ENCODE data around the gene IGSF21.

The IGSF21 gene

DNA sequence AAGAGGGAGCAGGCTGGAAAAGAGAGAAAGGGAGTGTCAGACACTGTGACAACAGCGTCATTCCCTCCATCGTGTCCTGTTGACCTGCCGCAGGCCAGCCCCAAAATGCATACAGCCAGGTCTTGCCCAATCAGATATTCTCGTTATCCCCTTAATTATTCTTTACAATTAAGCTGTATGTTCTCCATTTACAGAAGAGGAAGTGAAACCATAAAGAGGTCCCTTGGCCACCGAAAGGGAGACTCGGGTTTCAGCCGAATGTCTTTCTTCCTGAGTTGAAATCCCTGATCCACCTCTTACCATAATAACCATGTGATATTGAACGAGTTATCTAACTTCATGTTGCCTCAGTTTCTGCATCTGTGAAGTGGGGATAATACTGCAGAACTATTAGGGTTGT lies 70.5 kb downstream of the IGSF21 start:
- DNase-seq (ENCODE audit: low read depth in 2 of 2): no peak

GRCh38 chr1:18179009-18179408 lies 71.4 kb downstream of the IGSF21 start:
- no peak for DNase-seq (ENCODE audit: low read depth in 2 of 2)

- DNase-seq (ENCODE audit: low read depth in 2 of 2): no peak
These were observed 75.0 kb downstream of the IGSF21 start for GRCh38 chr1:18182398-18183160.

GRCh38 chr1:18183533-18183932 lies 75.9 kb downstream of the IGSF21 start:
- no peak for DNase-seq (ENCODE audit: low read depth in 2 of 2)

DNA sequence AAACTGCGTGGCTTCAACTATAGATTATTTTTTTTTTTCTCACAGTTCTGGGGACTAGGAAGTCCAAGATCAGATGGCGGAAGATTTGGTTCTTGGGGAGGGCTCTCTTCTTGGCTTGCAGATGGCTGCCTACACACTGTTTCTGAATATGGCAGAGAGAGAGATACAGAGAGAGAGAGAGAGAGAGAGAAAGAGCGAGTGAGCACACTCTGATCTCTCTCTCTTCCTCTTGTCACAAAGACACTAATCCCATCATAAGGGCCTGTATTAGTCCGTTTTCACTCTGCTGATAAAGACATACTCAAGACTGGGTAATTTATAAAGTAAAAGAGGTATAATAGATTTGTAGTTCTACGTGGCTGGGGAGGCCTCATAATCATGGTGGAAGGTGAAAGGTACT lies 79.5 kb downstream of the IGSF21 start:
- no peak for DNase-seq (ENCODE audit: low read depth in 2 of 2)

DNA sequence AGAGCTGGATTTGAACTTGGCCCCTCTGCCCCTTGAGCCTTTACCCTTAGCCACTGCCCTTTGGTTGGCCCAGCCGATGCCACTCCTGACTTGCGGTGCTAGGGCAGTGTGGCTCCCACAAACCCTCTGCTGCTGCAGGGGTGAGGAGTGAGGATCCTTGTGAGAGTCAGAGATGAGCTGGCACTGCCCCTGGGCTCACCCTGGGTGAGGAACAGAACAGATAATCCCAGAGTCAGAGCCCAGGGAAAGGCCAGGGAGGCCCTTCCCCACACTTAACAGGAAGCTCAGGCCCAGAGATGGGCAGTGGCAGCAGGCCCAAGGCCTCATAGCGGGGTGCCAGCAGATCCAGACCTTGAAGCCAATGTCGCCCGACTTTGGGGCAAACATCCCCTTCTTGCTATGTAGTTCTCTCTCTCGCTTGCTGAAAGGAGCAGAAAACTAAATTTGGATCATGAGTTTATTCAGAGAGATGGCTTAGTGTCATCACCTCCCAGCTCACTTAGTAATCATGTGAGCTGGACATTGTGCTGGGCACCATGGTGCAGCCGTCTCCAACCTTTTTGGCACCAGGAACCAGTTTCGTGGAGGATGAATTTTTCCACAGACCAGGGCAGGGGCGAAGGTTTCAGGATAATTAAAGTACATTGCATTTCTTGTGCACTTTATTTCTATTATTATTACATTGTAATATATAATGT lies 81.4 kb downstream of the IGSF21 start:
- DNase-seq (ENCODE audit: low read depth in 2 of 2): no peak

- DNase-seq (ENCODE audit: low read depth in 2 of 2): no peak
These were observed 83.0 kb downstream of the IGSF21 start for GRCh38 chr1:18190598-18190997.

GRCh38 chr1:18191037-18191436 lies 83.4 kb downstream of the IGSF21 start:
- DNase-seq (ENCODE audit: low read depth in 2 of 2): no peak

DNA sequence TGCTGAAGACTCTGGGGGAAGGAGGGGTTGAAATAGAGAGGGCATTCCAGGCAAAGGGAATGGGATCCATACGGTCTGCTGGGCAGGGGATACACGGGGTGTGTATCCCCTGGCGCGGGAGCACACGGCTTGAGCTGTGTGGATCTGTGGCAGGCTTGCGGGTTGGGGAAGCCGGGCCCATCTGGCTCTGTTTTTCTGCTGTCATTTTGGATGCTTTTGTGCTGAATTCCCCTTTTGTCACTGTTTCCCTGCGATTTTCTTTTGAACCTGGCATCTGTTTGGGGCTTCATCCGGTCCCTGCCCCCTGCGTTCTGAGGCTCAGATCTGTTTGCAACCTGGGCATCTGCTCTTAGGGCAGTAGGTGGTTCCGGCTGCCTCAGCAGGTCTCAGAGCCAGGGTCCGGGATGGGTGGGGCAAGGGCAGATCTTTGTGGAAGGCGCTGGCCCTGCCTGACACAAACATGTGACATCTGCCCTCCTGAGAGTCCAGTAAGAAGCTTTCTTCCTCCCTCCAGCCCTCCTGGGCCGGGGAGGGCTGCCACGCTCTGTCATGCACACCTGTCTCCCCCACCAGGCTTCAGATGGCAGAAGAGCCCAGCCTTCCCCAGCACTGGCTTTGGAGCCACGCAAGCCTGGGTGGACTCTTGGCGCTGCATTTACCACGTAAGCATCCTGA lies 84.0 kb downstream of the IGSF21 start:
- DNase-seq (ENCODE audit: low read depth in 2 of 2): no peak

- no peak for DNase-seq (ENCODE audit: low read depth in 2 of 2)
These were observed 84.6 kb downstream of the IGSF21 start for GRCh38 chr1:18192182-18192581.

- no peak for DNase-seq (ENCODE audit: low read depth in 2 of 2)
These were observed 85.4 kb downstream of the IGSF21 start for GRCh38 chr1:18192974-18193373.

- DNase-seq (ENCODE audit: low read depth in 2 of 2): no peak
These were observed 89.7 kb downstream of the IGSF21 start for GRCh38 chr1:18197299-18197698.

GRCh38 chr1:18198260-18198659 lies 90.7 kb downstream of the IGSF21 start:
- DNase-seq (ENCODE audit: low read depth in 2 of 2): no peak

GRCh38 chr1:18199462-18199861 lies 91.9 kb downstream of the IGSF21 start:
- DNase-seq (ENCODE audit: low read depth in 2 of 2): no peak

GRCh38 chr1:18200136-18200717 lies 92.6 kb downstream of the IGSF21 start:
- no peak for DNase-seq (ENCODE audit: low read depth in 2 of 2)

DNA sequence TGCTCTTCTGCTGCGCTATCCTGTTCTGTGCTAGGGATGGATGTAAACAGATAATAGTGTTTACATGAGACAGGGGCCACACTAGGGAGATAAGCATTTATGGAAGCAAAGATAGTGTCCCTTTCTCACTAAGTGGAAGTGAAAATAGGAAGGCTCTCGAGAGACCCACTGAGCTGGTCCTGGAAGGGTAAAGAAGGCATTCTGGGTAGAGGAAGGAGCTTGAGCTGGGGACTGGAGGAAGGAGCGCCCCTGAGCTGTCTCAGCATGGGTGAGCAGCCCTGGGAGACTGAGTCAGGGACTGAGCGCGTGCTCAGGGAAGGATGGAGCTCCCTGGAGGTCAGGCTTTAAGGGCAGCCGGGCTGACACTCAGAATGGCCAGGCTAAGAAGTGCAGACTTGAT lies 93.3 kb downstream of the IGSF21 start:
- DNase-seq (ENCODE audit: low read depth in 2 of 2): no peak

- no peak for DNase-seq (ENCODE audit: low read depth in 2 of 2)
These were observed 94.6 kb downstream of the IGSF21 start for GRCh38 chr1:18201997-18202719.

GRCh38 chr1:18203645-18204044 lies 96.0 kb downstream of the IGSF21 start:
- DNase-seq (ENCODE audit: low read depth in 2 of 2): no peak

DNA sequence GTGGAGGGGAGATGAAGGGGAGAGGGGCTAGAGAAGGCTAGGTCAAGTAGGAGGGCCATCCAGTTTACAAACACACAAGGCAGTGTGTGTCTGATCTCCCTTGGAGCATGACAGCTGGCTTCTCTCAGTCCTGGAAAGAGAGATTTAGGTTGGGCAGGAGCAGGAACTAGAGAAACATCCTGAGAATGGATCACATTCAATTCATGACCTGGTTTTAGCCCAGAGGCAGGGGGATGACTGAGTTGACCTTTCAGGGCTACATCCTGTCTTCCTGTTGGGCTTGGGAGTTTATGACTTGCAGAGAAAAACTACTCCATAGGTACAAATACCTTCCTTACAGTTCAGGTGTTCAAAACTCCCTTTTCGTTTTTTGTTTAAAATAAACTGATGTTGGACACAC lies 97.0 kb downstream of the IGSF21 start:
- DNase-seq (ENCODE audit: low read depth in 2 of 2): no peak

GRCh38 chr1:18205319-18205718 lies 97.7 kb downstream of the IGSF21 start:
- DNase-seq (ENCODE audit: low read depth in 2 of 2): no peak

GRCh38 chr1:18211764-18212163 lies 104.2 kb downstream of the IGSF21 start:
- DNase-seq (ENCODE audit: low read depth in 2 of 2): no peak
